CD14-positive monocyte (primary cell): Measurements from ENCODE around the gene OFD1. TPM values are rescaled to one million over a fixed set of nuclear protein-coding genes. Genes with fewer than 3 reads are reported as not detected.

ENCODE experiments used
- DNase-seq, 3 donors: peaks; one replicate each; pipeline ENCODE4 v3.0.0-alpha.2; 2011 to 2022
- H2AFZ ChIP-seq: 2 replicates; pipeline ENCODE4 v1.6.0; 2012; ENCODE audit warnings: mild to moderate bottlenecking, low read depth, low read length, inconsistent platforms; ENCODE audit not compliant: insufficient read depth, poor library complexity, severe bottlenecking
- H3K27ac ChIP-seq, 2 donors: 1 replicate in 1 of 2; 2 replicates in 1 of 2; pipeline ENCODE4 v1.5.1; 2012 to 2013; ENCODE audit warnings: low read length in 2 of 2, control low read depth in 1 of 2, inconsistent platforms in 1 of 2, low read depth in 1 of 2, mild to moderate bottlenecking in 1 of 2
- H3K27me3 ChIP-seq, 2 donors: one replicate each; pipeline versions ENCODE4 v1.6.0 to v1.6.1; 2011 to 2013; ENCODE audit warnings: low read length in 2 of 2; ENCODE audit not compliant: control insufficient read depth in 2 of 2, insufficient read depth in 2 of 2
- H3K36me3 ChIP-seq, 2 donors: replicated peaks in 1 of 2; 1 replicate in 1 of 2; 2 replicates in 1 of 2; pipeline versions ENCODE4 v1.5.1 to v1.6.1; 2012 to 2013; ENCODE audit warnings: low read length in 2 of 2, control low read depth in 1 of 2, inconsistent platforms in 1 of 2, mild to moderate bottlenecking in 1 of 2; ENCODE audit not compliant: insufficient read depth in 2 of 2, control insufficient read depth in 1 of 2
- H3K4me1 ChIP-seq, 2 donors: 1 replicate in 1 of 2; 2 replicates in 1 of 2; pipeline versions ENCODE4 v1.5.1 to v1.6.1; 2012 to 2013; ENCODE audit warnings: low read length in 2 of 2, control low read depth in 1 of 2, inconsistent platforms in 1 of 2, mild to moderate bottlenecking in 1 of 2, moderate library complexity in 1 of 2; ENCODE audit not compliant: insufficient read depth in 2 of 2, control insufficient read depth in 1 of 2
- H3K4me2 ChIP-seq: replicated peaks from 2 replicates; pipeline ENCODE3; 2012; ENCODE audit warnings: low read length, moderate library complexity, mild to moderate bottlenecking; ENCODE audit not compliant: poor library complexity, severe bottlenecking; ENCODE audit errors: extremely low read depth
- H3K4me3 ChIP-seq, 3 experiments: fragments of 200-600 bp in 1 of 3; sonication (generic) in 1 of 3; replicated peaks in 1 of 3; 1 replicate in 2 of 3; 2 replicates in 1 of 3; pipeline ENCODE4 v1.5.1; 2011 to 2013; ENCODE audit warnings: low read length in 3 of 3, mild to moderate bottlenecking in 3 of 3, control low read depth in 2 of 3, low read depth in 2 of 3, inconsistent platforms in 1 of 3, moderate library complexity in 1 of 3
- H3K79me2 ChIP-seq: 2 replicates; pipeline ENCODE4 v1.6.0; 2012; ENCODE audit warnings: mild to moderate bottlenecking, control low read depth, inconsistent platforms, low read length, moderate library complexity; ENCODE audit not compliant: insufficient read depth
- H3K9ac ChIP-seq: 2 replicates; pipeline ENCODE4 v1.6.0; 2017; ENCODE audit warnings: low read length, mild to moderate bottlenecking; ENCODE audit not compliant: insufficient read depth, poor library complexity, severe bottlenecking
- H3K9me3 ChIP-seq, 2 donors: replicated peaks in 1 of 2; 1 replicate in 1 of 2; 2 replicates in 1 of 2; pipeline versions ENCODE4 v1.5.1 to v1.6.1; 2012 to 2013; ENCODE audit warnings: low read length in 2 of 2, control low read depth in 1 of 2; ENCODE audit not compliant: control insufficient read depth in 1 of 2, insufficient read depth in 1 of 2
- H4K20me1 ChIP-seq: 2 replicates; pipeline ENCODE4 v1.6.0; 2012; ENCODE audit warnings: mild to moderate bottlenecking, low read length, control low read depth, moderate library complexity; ENCODE audit not compliant: insufficient read depth
- H3K27ac Mint-ChIP-seq, 7 donors: one replicate each; pipeline ENCODE4 v1.8.0; 2020; ENCODE audit warnings: mild to moderate bottlenecking in 7 of 7, mixed read lengths in 7 of 7, moderate library complexity in 6 of 7, inconsistent platforms in 2 of 7
- H3K27me3 Mint-ChIP-seq, 3 donors: one replicate each; pipeline ENCODE4 v1.8.0; 2021 to 2022; ENCODE audit warnings: low read depth in 3 of 3, mild to moderate bottlenecking in 3 of 3, mixed read lengths in 3 of 3, moderate library complexity in 3 of 3, inconsistent platforms in 1 of 3
- H3K36me3 Mint-ChIP-seq, 2 donors: one replicate each; pipeline ENCODE4 v1.8.0; 2020; ENCODE audit warnings: mixed read lengths in 2 of 2, inconsistent platforms in 1 of 2, mild to moderate bottlenecking in 1 of 2
- H3K4me1 Mint-ChIP-seq: one replicate; pipeline ENCODE4 v1.8.0; 2020; ENCODE audit warnings: mild to moderate bottlenecking, mixed read lengths
- H3K4me3 Mint-ChIP-seq, 2 donors: one replicate each; pipeline ENCODE4 v1.8.0; 2020; ENCODE audit warnings: mild to moderate bottlenecking in 2 of 2, mixed read lengths in 2 of 2, moderate library complexity in 1 of 2
- H3K9me3 Mint-ChIP-seq, 7 donors: one replicate each; pipeline ENCODE4 v1.8.0; 2020 to 2022; ENCODE audit warnings: mixed read lengths in 7 of 7, mild to moderate bottlenecking in 6 of 7, moderate library complexity in 6 of 7, inconsistent platforms in 2 of 7
- CTCF ChIP-seq: fragments of 200-600 bp; IDR thresholded peaks from one replicate; pipeline ENCODE4 v1.8.0; 2022; ENCODE audit warnings: antibody characterized with exemption, mild to moderate bottlenecking
- WGBS: methylation state at CpG from one replicate; pipeline ENCODE4 v1.1.5; 2013; ENCODE audit warnings: missing lambda C conversion rate; ENCODE audit not compliant: insufficient coverage; 5-methylcytosine and 5-hydroxymethylcytosine counted together
- intact Hi-C, 2 donors: fragments of 100-400 bp; cut with micrococcal nuclease; formaldehyde crosslinking; loops; one replicate each; pipeline versions ENCODE4 v1.15.0 to v1.15.1; 2023
- polyA plus RNA-seq, 3 donors: library from polyadenylated mRNA; depleted of rRNA in 1 of 3; unstranded in 2 of 3; stranded (reverse) in 1 of 3; fragments of 300-500 nt in 2 of 3; fragments of >200 nt in 1 of 3; fragmentation: Illumina TruSeq in 2 of 3; gene quantifications; 1 replicate in 2 of 3; 2 replicates in 1 of 3; pipeline ENCODE4 v1.2.3, GENCODE V29; 2012 to 2021

OFD1 gene
- polyA plus RNA-seq, 3 donors = 2.4 to 10.2 (median 2.9) TPM

GRCh38 chrX:13791145-13791544 lies 56.6 kb downstream of the OFD1 start:
- no CpG with 5 or more reads among the region's 2 CpGs for WGBS
- DNase-seq = no peak
- H3K4me3 Mint-ChIP-seq = no peak overlapping the region
- no peaks in the 10 kb centered on the region for H4K20me1 ChIP-seq
- H3K4me3 ChIP-seq = no peak overlapping the region
- no peak overlapping the region for H3K27ac ChIP-seq
- no peak overlapping the region for H3K27ac Mint-ChIP-seq
- no peaks in the 10 kb centered on the region for H3K9me3 ChIP-seq
- TF ChIP-seq CTCF = no peak
- H3K4me1 Mint-ChIP-seq = peaks cover 2% of the 10 kb centered on the region
- H3K4me1 ChIP-seq = no peaks in the 10 kb centered on the region
- no peaks in the 10 kb centered on the region for H3K36me3 ChIP-seq
- H3K36me3 Mint-ChIP-seq = no peaks in the 10 kb centered on the region
- H3K9me3 Mint-ChIP-seq = peaks cover 0 to 5% (median 3%) of the 10 kb centered on the region in 7 donors
- no peak overlapping the region for H3K9ac ChIP-seq
- intact Hi-C loops = no loop called here
- no peaks in the 10 kb centered on the region for H3K79me2 ChIP-seq
- no peak overlapping the region for H2AFZ ChIP-seq
- no peak overlapping the region for H3K4me2 ChIP-seq
- H3K27me3 ChIP-seq = peaks cover 0 to 2% of the 10 kb centered on the region in 2 donors
- peaks cover 1 to 8% (median 2%) of the 10 kb centered on the region in 3 donors for H3K27me3 Mint-ChIP-seq

GRCh38 chrX:13791559-13791958 lies 57.0 kb downstream of the OFD1 start:
- no peaks in the 10 kb centered on the region for H3K36me3 ChIP-seq
- no peaks in the 10 kb centered on the region for H3K4me1 ChIP-seq
- peaks cover 0 to 2% of the 10 kb centered on the region in 2 donors for H3K27me3 ChIP-seq
- no peaks in the 10 kb centered on the region for H3K9me3 ChIP-seq
- intact Hi-C loops = no loop called here
- no peak overlapping the region for H3K4me2 ChIP-seq
- H3K9me3 Mint-ChIP-seq = peaks cover 0 to 5% (median 3%) of the 10 kb centered on the region in 7 donors
- H3K27me3 Mint-ChIP-seq = peaks cover 1 to 8% (median 2%) of the 10 kb centered on the region in 3 donors
- H3K9ac ChIP-seq = no peak overlapping the region
- TF ChIP-seq CTCF = no peak
- DNase-seq = no peak
- no peak overlapping the region for H3K4me3 Mint-ChIP-seq
- no peak overlapping the region for H3K4me3 ChIP-seq
- H3K36me3 Mint-ChIP-seq = no peaks in the 10 kb centered on the region
- H2AFZ ChIP-seq = no peak overlapping the region
- H3K4me1 Mint-ChIP-seq = peaks cover 2% of the 10 kb centered on the region
- no peaks in the 10 kb centered on the region for H3K79me2 ChIP-seq
- no peak overlapping the region for H3K27ac ChIP-seq
- 83% methylated on average over 1 of the region's 2 CpGs for WGBS
- H3K27ac Mint-ChIP-seq = peak overlapping the region in 1 of 7 donors; percentile 46
- H4K20me1 ChIP-seq = no peaks in the 10 kb centered on the region
